HG02623 (cell line): ENCODE measurements around the gene DAGLB.
"Not testable (repeated sequence)": the region's sequence is repeated elsewhere in the genome, so short reads cannot be mapped to it uniquely, and the experiment has no call there.

Source experiments
- ATAC-seq: cut with Tn5 transposase; IDR thresholded peaks from one replicate; pipeline ENCODE4 v1.9.1; 2021; ENCODE audit warnings: moderate library complexity; ENCODE audit not compliant: unreplicated experiment

Gene DAGLB

GRCh38 chr7:6378556-6378955 lies 69.2 kb downstream of the DAGLB start:
- ATAC-seq: not testable (repeated sequence)

- no peak for ATAC-seq
These were observed 70.9 kb downstream of the DAGLB start for GRCh38 chr7:6376820-6377219.

- no peak for ATAC-seq
These were observed 72.2 kb downstream of the DAGLB start for GRCh38 chr7:6375348-6376101.

GRCh38 chr7:6367701-6368211 lies 80.0 kb downstream of the DAGLB start:
- ATAC-seq: no peak

- ATAC-seq: no peak
These were observed 82.3 kb downstream of the DAGLB start for GRCh38 chr7:6365451-6365850.

- ATAC-seq: no peak
These were observed 86.9 kb downstream of the DAGLB start for GRCh38 chr7:6360841-6361240.

- ATAC-seq: no peak
These were observed 88.0 kb downstream of the DAGLB start for GRCh38 chr7:6359734-6360133.
